ENCODE results near the gene CLN3.
"Not testable (repeated sequence)": the region's sequence is repeated elsewhere in the genome, so short reads cannot be mapped to it uniquely, and the experiment has no call there.

The CLN3 gene

DNA sequence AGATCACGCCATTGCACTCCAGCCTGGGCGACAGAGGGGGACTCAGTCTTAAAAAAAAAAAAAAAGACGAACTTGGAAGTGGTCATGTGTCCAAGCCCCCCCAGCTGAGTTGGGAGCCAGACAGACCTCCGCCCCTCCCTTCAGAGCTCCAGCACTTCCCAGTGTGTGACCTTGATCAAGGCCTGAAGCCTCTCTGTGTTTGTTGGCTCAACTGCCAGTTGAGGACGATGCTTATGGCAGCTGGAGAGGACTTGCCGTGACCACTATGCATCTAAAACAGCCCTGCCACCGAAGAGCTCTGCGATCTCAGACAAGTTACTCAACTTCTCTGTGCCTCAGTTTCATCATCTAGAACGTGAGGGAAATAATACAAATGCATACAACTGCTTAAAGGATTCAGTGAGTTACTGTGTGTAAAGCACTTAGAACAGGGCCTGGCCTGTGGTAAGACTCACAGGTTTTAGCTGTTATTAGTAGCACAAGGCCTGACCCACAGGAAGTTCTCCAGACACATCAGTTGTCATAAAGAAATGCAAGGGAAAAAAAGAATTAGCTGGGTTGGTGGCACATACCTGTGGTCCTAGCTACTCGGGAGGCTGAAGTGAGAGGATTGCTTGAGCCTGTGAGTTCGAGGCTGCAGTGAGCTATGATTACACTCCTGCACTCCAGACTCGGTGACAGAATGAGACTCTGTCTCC is 21.8 kb upstream of the CLN3 start:
- DNase-seq (ENCODE audit: low read depth): no peak

DNA sequence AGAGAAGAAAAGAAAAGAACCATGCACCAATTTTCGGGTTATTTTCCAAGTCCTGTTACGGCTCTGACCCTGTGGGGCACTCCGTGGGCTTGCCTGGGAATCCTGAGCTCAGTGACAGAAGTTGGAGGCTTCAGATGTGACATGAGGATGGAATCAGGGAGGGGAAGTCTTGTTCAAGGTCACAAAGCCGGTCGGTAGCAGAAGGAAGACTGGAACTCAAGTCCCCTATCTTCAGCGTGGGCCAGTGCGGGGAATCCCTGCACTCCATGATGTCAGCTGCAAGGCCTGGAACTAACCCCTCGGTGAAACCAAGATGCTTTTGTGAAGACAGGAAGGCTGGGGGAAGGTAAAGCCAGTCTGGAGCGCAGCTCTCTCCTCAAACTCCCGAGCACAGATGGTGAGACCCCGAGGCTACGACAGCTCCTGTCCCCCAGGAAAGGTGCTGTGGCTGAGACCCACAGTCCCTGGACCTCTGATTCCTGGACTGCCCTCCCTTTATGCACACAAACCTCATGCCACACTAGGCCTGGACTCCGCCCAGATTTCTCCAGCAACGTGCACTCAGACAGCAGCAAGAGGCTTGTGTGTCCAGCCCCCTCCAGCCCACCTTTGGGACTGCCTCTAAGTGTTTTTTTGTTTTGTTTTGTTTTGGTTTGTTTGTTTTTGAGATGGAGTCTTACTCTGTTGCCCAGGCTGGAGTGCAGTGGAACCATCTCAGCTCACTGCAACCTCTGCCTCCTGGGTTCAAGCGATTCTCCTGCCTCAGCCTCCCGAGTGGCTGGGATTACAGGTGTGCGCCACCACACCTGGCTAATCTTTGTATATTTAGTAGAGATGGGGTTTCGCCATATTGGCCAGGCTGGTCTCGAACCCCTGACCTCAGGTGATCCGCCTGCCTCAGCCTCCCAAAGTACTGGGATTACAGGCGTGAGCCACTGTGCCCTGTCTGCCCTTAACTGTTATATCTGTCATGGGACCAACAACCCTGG is 20.2 kb upstream of the CLN3 start:
- no peak for DNase-seq (ENCODE audit: low read depth)

DNA sequence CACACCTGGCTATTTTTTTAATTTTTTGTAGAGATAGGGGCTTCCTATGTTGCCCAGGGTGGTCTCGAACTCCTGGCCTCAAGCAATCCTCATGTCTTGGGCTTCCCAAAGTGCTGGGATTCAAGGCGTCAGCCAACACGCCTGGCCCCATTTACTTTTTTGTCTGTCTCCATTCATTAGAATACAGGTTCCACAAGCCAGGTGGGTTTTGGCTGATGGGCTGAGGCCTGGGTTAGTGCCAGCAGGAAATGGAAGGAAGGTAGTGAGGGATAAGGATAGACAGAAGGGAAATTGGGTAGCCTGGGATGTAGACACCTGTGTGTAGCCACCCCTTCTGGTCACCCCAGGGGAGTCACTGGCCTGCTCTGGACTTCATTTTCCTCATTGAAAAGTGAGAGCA is 19.2 kb upstream of the CLN3 start:
- DNase-seq (ENCODE audit: low read depth): no peak

DNA sequence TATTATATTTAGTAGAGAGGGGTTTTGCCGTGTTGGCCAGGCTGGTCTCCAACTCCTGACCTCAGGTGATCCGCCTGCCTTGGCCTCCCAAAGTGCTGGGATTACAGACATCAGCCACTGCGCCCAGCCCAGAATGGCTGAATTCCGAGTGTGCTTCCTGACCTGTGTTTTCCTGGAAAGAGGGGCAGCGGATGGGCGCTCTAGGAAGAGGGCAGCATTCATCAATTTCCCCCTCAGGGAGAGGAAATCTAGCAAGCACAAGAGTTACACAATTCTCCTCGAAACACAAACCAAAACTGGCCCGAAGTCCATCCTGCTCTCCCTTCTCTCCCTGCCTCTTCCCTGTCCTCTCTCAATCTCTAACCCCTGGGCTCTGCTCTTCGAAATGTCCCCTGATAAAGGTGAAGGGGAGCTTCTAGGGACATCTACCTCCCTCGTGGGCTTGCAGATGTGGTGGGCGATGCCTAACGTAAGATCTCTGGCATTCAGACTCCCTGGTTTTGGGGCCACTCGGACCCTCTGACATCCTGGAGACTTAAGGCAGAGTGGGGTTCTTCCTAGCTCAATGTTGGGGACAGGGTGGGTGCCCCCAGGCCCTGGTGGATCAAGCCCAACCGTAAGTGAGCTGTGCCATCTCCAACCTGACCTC is 13.7 kb upstream of the CLN3 start:
- no peak for DNase-seq (ENCODE audit: low read depth)

- no peak for DNase-seq (ENCODE audit: low read depth)
Observed at GRCh38 chr16:28504707-28505404, 13.0 kb upstream of the CLN3 start.

GRCh38 chr16:28503470-28504259 is 11.8 kb upstream of the CLN3 start:
- no peak for DNase-seq (ENCODE audit: low read depth)

- no peak for DNase-seq (ENCODE audit: low read depth)
Observed at GRCh38 chr16:28502290-28502689, 10.4 kb upstream of the CLN3 start.

- DNase-seq (ENCODE audit: low read depth): no peak
Observed at GRCh38 chr16:28501258-28502232, 9.7 kb upstream of the CLN3 start.

- not testable (repeated sequence) for DNase-seq (ENCODE audit: low read depth)
Observed at GRCh38 chr16:28500476-28501180, 8.8 kb upstream of the CLN3 start.

GRCh38 chr16:28499854-28500253 is 8.0 kb upstream of the CLN3 start:
- DNase-seq (ENCODE audit: low read depth): no peak

GRCh38 chr16:28498666-28499381 is 7.0 kb upstream of the CLN3 start:
- DNase-seq (ENCODE audit: low read depth): no peak

DNA sequence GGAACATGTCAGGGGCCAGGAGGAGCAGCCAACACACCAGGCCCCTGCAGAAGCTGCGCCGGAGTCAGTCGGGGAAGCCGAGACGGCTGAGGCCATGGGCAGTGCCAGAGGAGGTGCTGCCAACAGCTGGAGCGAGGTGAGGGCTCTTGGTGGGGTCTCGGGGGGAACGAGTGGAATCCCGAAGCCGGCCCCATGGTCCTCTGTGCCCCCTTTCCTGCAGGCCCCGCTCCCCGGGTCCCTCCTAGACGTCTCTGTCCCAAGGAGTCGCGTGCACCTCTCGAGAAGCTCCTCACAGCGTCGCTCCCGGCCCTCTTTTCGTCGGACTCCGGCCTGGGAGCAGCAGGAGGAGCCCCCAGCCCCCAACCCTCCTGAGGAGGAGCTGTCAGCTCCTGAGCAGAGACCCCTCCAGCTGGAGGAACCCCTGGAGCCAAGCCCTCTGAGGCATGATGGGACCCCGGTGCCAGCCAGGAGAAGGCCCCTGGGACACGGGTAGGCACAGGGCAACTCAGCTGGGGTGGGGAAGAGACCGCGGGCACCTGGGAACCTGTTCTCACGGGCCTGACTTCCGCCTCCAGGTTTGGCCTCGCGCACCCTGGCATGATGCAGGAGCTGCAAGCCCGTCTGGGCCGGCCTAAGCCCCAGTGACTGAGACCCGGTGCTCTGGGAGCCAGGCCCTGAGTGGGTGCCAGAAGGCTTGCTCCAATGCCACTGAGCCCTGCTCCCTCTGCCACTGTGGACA is 6.2 kb upstream of the CLN3 start:
- DNase-seq (ENCODE audit: low read depth): no peak

- no peak for DNase-seq (ENCODE audit: low read depth)
Observed at GRCh38 chr16:28497386-28497785, 5.5 kb upstream of the CLN3 start.

- no peak for DNase-seq (ENCODE audit: low read depth)
Observed at GRCh38 chr16:28496844-28497243, 5.0 kb upstream of the CLN3 start.

- DNase-seq (ENCODE audit: low read depth): no peak
Observed at GRCh38 chr16:28495795-28496749, 4.2 kb upstream of the CLN3 start.

GRCh38 chr16:28495098-28495793 is 3.4 kb upstream of the CLN3 start:
- DNase-seq (ENCODE audit: low read depth): no peak
